Omental fat pad (tissue), 4 donors: ENCODE data around the gene NATD1. TPM values are rescaled to one million over a fixed set of nuclear protein-coding genes. Genes with fewer than 3 reads are reported as not detected.
"Not testable (repeated sequence)": the region's sequence is repeated elsewhere in the genome, so short reads cannot be mapped to it uniquely, and the experiment has no call there.

Experiments
- ATAC-seq: fragments of 150-250 bp; one replicate; pipeline ENCODE4 v1.9.1; 2016; ENCODE audit warnings: mild to moderate bottlenecking, moderate library complexity; ENCODE audit not compliant: low FRiP score
- DNase-seq: peaks from one replicate; pipeline ENCODE4 v3.0.0-alpha.2; 2019; ENCODE audit warnings: low spot score
- total RNA-seq, 4 donors: library from RNA; depleted of rRNA; stranded (reverse); fragments of >200 nt; gene quantifications; one replicate each; pipeline ENCODE4 v1.1.0, GENCODE V29; 2016
- TF ChIP-seq, protein P1 (sequence below), 3 donors: fragments of 450-650 bp; IDR thresholded peaks; one replicate each; pipeline ENCODE4 v1.5.1; 2016 to 2017; ENCODE audit warnings: antibody characterized with exemption in 3 of 3, mild to moderate bottlenecking in 3 of 3, moderate library complexity in 2 of 3

The NATD1 gene
- total RNA-seq, 4 donors from 2014 or later: 7.5 to 19.1 (median 9.6) TPM

DNA sequence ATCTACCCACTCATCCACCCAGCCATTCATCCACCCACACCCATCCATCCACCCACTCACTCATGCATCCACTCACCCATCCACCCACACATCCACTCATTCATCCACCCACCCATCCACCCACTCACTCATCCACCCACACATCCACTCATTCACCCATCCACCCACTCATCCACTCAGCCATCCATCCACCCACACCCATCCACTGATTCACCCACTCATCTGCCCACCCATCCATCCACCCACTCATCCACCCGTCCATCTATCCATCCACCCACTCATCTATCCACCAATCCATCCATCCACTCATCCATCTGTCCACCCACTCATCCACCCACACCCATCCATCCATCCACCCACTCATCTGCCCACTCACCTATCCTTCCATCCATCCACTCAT, 17.3 kb downstream of the NATD1 start:
- TF ChIP-seq, protein P1, sequence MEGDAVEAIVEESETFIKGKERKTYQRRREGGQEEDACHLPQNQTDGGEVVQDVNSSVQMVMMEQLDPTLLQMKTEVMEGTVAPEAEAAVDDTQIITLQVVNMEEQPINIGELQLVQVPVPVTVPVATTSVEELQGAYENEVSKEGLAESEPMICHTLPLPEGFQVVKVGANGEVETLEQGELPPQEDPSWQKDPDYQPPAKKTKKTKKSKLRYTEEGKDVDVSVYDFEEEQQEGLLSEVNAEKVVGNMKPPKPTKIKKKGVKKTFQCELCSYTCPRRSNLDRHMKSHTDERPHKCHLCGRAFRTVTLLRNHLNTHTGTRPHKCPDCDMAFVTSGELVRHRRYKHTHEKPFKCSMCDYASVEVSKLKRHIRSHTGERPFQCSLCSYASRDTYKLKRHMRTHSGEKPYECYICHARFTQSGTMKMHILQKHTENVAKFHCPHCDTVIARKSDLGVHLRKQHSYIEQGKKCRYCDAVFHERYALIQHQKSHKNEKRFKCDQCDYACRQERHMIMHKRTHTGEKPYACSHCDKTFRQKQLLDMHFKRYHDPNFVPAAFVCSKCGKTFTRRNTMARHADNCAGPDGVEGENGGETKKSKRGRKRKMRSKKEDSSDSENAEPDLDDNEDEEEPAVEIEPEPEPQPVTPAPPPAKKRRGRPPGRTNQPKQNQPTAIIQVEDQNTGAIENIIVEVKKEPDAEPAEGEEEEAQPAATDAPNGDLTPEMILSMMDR (IDR thresholded peaks at IDR 0.05): no peak
- ATAC-seq (no peak), DNase-seq (no peak)

GRCh38 chr17:21233581-21234347, 19.4 kb downstream of the NATD1 start:
- DNase-seq (no peak), ATAC-seq (no peak)
- TF ChIP-seq, protein P1 (IDR thresholded peaks at IDR 0.05): no peak

DNA sequence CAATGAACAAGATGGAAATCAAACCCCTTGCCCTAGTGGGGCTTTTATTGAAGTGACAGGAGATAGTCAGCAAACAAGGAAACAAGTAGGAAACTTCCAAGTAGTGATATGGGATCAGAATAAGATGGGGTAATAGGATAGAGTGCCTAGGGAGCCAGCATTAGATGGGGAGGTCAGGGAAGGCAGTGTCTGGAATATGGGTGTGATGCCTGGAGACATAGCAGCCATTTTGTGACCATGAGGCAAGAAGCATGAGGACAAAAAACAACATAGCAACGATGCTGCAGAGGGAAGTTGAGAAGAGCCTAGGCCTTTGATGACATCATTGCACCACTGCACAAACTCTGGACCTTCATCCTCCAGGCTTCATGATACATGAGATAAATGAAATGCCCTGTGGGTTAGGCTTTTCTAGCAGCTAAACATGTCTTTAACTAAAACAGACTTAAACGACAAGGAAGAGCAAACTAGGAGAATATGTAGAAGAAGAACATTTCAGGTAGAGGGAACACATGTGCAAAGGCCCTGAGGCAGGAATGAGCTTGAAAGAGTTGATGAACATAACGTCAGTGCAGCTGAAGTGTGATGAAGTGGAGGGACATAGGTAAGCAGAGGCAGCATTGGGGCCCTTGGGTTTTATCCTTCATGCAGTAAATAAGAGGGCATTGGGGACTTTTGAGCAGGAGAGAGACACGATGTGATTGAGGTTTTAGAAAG, 21.0 kb downstream of the NATD1 start:
- TF ChIP-seq, protein P1 (IDR thresholded peaks at IDR 0.05): no peak
- no peak for DNase-seq
- no peak for ATAC-seq

DNA sequence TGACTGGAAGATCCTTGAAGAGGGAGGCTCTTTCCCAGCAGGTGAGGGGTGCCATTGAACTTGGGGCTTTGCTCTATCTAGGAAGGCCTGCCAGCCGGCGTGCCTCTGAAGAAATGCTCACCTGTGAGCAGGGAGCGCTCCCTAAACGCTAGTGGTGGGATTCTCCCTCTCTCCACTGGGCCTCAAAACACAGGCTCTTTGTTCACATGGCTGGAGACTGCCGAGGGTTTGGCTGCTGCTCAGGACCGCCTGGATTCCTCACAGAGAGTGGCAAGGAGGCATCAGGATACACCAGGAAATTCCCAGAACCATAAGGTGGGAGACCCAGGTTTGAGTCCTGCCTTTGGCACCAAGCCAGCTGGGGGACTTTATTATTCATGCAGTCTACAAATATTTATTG, 21.7 kb downstream of the NATD1 start:
- TF ChIP-seq, protein P1 (IDR thresholded peaks at IDR 0.05): no peak
- ATAC-seq (no peak), DNase-seq (no peak)

GRCh38 chr17:21228845-21229244, 24.4 kb downstream of the NATD1 start:
- TF ChIP-seq, protein P1 (IDR thresholded peaks at IDR 0.05): no peak
- DNase-seq: no peak
- no peak for ATAC-seq

GRCh38 chr17:21228111-21228510, 25.1 kb downstream of the NATD1 start:
- TF ChIP-seq, protein P1 (IDR thresholded peaks at IDR 0.05): no peak
- no peak for ATAC-seq
- no peak for DNase-seq

DNA sequence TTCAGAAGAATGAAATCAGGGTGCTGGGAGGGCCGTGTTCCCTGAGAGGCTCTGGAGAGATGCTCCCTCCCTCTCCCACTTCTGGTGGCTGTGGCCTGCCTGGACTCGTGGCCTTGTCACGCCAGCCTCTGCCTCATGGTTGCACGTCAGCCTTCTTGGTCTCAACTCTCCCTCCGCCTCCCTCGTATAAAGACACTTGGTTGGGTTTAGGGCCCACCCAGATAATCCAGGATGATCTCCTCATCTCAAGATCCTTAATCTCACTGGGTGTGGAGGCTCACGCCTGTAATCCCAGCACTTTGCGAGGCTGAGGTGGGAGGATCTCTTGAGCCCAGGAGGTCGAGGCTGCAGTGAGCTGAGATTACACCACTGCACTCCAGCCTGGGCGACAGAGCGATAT, 25.9 kb downstream of the NATD1 start:
- ATAC-seq, DNase-seq: not testable (repeated sequence)
